NCI-H446 treated with DMSO at 0.1 percent for 48 hours (cell line): ENCODE measurements around the gene LMX1B.

Experiments used
- DNase-seq: peaks from one replicate; lab custom pipeline; 2025; lab: John Stamatoyannopoulos, UW

LMX1B gene

GRCh38 chr9:126604059-126605055 lies 9.4 kb upstream of the LMX1B start:
- no peak for DNase-seq

GRCh38 chr9:126605792-126606482 lies 7.8 kb upstream of the LMX1B start:
- DNase-seq, result no peak

GRCh38 chr9:126606483-126606870 lies 7.3 kb upstream of the LMX1B start:
- DNase-seq, result no peak

- no peak for DNase-seq
Observed at GRCh38 chr9:126607086-126607485, 6.6 kb upstream of the LMX1B start.

- DNase-seq, result no peak
Observed at GRCh38 chr9:126607731-126608130, 6.0 kb upstream of the LMX1B start.

- DNase-seq, result no peak
Observed at GRCh38 chr9:126608551-126608950, 5.2 kb upstream of the LMX1B start.

GRCh38 chr9:126609191-126609590 lies 4.5 kb upstream of the LMX1B start:
- no peak for DNase-seq

GRCh38 chr9:126609711-126610388 lies 3.9 kb upstream of the LMX1B start:
- no peak for DNase-seq

GRCh38 chr9:126611193-126611591 lies 2.5 kb upstream of the LMX1B start:
- no peak for DNase-seq

- DNase-seq, result no peak
Observed at GRCh38 chr9:126611592-126612325, 2.0 kb upstream of the LMX1B start.

- DNase-seq, result no peak
Observed at GRCh38 chr9:126612326-126612812, 1.4 kb upstream of the LMX1B start.

- DNase-seq, result no peak
Observed at GRCh38 chr9:126612813-126613641, 701 bp upstream of the LMX1B start.

GRCh38 chr9:126614088-126614454 lies 343 bp downstream of the LMX1B start:
- DNase-seq, result no peak

- no peak for DNase-seq
Observed at GRCh38 chr9:126614455-126615244, 922 bp downstream of the LMX1B start.

GRCh38 chr9:126615245-126615790 lies 1.6 kb downstream of the LMX1B start:
- DNase-seq, result no peak

GRCh38 chr9:126615791-126616447 lies 2.2 kb downstream of the LMX1B start:
- no peak for DNase-seq

GRCh38 chr9:126616521-126616976 lies 2.8 kb downstream of the LMX1B start:
- no peak for DNase-seq

- DNase-seq, result no peak
Observed at GRCh38 chr9:126617003-126617822, 3.5 kb downstream of the LMX1B start.
